PFSK-1 (cell line): ENCODE results near the gene SCO2.

Experiments
- POLR2AphosphoS5 ChIP-seq: IDR thresholded peaks from 2 replicates; pipeline ENCODE4 v1.6.1; 2012; ENCODE audit warnings: low read depth, mild to moderate bottlenecking, control low read depth, low read length, moderate library complexity
- SIN3A ChIP-seq: IDR thresholded peaks from 2 replicates; pipeline ENCODE4 v1.6.1; 2012; ENCODE audit warnings: mild to moderate bottlenecking, low read length, moderate library complexity, borderline replicate concordance; ENCODE audit not compliant: insufficient read depth
- TAF1 ChIP-seq: IDR thresholded peaks from 2 replicates; pipeline ENCODE4 v1.6.1; 2012; ENCODE audit warnings: low read length, control low read depth, borderline replicate concordance; ENCODE audit not compliant: insufficient read depth
- TF ChIP-seq, protein P1 (sequence below), 2 experiments: IDR thresholded peaks; 2 replicates each; pipeline versions ENCODE4 v1.6.1 to v1.8.0; 2011 to 2012; ENCODE audit warnings: low read depth in 2 of 2, low read length in 2 of 2, control low read depth in 1 of 2, inconsistent platforms in 1 of 2, mild to moderate bottlenecking in 1 of 2, moderate library complexity in 1 of 2; ENCODE audit not compliant: insufficient read depth in 1 of 2

GRCh38 chr22:50500452-50500851 is 24.9 kb downstream of the SCO2 start:
- TF ChIP-seq SIN3A (no peak), POLR2AphosphoS5 (no peak), TAF1 (no peak)
- TF ChIP-seq, protein P1, sequence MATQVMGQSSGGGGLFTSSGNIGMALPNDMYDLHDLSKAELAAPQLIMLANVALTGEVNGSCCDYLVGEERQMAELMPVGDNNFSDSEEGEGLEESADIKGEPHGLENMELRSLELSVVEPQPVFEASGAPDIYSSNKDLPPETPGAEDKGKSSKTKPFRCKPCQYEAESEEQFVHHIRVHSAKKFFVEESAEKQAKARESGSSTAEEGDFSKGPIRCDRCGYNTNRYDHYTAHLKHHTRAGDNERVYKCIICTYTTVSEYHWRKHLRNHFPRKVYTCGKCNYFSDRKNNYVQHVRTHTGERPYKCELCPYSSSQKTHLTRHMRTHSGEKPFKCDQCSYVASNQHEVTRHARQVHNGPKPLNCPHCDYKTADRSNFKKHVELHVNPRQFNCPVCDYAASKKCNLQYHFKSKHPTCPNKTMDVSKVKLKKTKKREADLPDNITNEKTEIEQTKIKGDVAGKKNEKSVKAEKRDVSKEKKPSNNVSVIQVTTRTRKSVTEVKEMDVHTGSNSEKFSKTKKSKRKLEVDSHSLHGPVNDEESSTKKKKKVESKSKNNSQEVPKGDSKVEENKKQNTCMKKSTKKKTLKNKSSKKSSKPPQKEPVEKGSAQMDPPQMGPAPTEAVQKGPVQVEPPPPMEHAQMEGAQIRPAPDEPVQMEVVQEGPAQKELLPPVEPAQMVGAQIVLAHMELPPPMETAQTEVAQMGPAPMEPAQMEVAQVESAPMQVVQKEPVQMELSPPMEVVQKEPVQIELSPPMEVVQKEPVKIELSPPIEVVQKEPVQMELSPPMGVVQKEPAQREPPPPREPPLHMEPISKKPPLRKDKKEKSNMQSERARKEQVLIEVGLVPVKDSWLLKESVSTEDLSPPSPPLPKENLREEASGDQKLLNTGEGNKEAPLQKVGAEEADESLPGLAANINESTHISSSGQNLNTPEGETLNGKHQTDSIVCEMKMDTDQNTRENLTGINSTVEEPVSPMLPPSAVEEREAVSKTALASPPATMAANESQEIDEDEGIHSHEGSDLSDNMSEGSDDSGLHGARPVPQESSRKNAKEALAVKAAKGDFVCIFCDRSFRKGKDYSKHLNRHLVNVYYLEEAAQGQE (IDR thresholded peaks at IDR 0.05; ENCODE audit: insufficient read depth in 1 of 2, low read depth in 2 of 2, low read length in 2 of 2): no peak
